Measurements from ENCODE around the gene TCTN2.

TCTN2 gene

DNA sequence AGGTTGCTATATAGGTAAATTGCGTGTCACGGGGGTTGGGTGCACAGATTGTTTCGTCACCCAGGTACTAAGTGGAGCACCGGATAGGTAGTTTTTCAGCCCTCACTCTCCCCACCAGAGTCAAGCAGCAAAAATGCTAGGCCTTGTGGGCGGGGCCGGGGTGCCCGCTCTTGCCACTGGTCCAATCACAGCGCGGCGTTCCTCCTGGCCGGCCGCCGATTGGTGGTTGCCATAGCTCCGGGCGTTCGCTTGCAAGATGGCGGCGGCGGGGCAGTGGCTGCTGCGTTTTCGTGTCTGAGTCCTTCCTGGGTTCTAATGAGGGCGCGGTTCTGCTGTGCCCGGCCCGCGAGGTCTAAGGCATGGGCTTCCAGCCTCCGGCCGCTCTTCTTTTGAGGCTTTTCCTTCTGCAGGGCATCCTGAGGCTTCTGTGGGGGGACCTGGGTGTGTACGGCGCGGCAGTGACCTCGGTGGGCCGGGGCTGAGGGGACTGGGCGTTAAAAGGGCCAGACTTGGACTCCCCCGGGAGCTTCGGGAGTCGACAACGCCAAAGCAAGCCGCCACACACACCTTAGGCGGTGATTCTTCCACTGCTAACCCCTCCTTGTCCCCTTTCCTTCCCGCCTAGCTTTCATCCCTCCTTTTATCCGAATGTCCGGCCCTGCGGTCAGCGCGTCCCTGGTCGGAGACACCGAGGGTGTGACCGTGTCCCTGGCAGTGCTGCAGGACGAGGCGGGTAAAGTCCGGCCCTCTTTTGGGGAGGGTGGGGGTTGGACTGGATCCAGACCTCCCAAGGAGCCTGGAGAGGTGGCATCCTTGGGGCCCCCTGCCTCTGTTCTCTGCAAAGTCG, at the start of gene TCTN2:
TSS of gene TCTN2 (plus strand) at position 232 of the 847 bp plus-strand sequence. CDS start at position 360, 128 bp downstream.
- DNase-seq: peak; percentile 81 to 86

GRCh38 chr12:123621619-123622530, 49.0 kb upstream of the TCTN2 start:
- no peak for DNase-seq

DNA sequence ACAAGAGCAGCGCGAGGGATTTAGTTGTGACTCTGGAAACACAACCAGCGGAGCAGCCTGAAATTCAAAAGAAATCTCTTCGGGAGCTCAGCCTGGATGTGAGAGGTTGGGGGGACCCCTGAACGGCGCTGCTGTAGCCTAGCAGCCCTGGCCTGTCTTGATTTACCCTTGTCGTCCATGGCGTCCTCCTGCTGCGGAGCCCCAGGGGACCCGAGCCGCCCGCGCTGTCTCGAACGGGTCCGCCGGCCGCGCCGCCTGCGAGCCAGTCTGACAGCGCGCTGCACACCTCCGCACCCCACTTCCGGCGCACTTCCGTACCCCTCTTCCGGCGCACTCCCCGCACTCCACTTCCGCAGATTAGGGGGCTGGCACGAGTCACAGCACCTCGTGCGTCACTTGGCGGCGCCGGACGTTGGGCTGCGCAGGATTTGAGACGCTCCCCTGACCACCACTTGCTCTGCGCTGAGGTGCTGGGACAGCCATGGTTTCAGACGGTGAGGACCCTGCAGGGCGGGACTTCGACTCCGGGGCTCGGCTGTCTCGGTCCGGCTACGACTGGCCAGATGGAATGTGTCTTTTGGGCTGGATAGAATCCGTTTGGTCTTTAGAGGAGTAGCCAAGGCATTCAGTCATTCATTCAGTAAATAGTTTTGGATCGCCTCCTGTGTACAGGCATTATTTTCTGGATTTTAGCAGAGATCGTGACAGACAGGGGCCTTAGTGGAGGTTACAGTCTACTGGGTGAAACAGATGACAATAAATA, 37.4 kb upstream of the TCTN2 start, which contains the start of the genes EIF2B1 and GTF2H3:
TSS of gene EIF2B1 (minus strand) at position 308 of the 763 bp plus-strand sequence. CDS start at position 179, 129 bp downstream.
TSS of gene GTF2H3 (plus strand) at position 451 of the 763 bp plus-strand sequence. CDS start at position 482, 31 bp downstream.
- peak; percentile 93 to 94 for DNase-seq

DNA sequence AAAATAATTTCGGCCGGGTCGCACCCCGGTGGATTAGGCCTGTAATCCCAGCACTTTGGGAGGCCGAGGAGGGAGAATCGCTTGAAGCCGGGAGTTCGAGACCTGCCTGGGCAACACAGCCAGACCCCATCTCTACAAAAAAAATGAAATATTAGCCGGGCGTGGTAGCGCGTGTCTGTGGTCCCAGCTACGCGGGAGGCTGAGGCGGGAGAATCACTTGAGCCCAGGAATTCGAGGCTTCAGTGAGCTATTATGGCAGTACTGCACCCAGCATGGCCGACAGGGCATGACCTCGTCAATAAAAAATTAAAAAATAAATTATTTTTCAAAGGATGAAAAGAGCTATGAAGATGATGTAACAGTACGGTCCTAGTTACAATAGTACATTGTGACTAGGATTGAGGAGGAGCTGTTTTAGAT, 36.8 kb upstream of the TCTN2 start:
- DNase-seq: no peak

DNA sequence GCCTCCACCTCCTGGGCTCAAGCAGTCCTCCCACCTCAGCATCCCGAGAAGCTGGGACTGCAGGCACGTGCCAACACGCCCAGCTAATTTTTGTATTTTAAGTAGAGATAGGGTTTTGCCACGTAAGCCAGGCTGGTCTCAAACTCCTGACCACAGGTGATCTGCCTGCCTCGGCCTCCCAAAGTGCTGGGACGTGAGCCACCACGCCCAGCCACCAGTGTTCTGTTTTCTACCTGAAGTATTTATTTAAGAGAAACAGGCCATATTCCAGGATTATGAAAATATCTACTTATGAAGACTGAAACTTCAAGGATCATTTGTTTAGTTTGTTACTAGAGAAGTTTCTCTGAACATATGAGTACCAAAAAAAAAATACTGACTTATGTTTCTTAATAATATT, 27.0 kb upstream of the TCTN2 start:
- DNase-seq: no peak

DNA sequence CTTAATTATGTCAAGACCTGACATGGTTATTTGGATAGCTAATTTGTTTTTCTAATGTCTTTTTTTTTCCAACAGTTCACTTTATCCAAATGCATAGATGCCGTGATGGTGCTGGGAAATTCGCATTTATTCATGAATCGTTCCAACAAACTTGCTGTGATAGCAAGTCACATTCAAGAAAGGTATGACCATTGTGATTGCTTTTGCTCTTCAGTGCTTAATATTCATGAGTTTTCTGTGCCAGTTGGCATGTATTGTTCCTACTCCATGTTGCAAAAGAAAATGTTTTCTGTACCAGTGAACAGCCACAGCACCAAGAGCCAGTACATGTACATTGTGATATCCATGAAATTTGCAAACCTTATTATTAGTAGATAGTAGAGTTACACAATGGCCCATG, 25.5 kb upstream of the TCTN2 start:
- no peak for DNase-seq

DNA sequence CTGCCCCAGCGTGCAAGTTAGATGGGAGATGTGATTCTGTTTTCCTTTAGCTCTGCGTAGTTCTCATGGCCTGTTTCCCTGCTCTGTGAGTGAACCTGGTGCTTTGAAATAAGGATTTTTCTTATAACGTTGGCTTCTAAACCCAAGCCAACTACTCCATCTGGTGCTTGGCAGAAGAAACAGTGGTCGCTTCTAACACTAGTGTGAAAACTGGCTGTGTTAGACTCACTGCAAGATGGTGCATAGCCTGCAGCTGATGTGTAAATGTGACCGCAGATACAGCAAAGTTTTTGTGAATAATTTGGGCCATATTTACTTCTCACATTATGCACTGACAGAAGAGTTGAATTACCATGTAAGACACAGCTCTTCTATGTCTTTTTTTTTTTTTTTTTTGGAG, 25.0 kb upstream of the TCTN2 start:
- no peak for DNase-seq

DNA sequence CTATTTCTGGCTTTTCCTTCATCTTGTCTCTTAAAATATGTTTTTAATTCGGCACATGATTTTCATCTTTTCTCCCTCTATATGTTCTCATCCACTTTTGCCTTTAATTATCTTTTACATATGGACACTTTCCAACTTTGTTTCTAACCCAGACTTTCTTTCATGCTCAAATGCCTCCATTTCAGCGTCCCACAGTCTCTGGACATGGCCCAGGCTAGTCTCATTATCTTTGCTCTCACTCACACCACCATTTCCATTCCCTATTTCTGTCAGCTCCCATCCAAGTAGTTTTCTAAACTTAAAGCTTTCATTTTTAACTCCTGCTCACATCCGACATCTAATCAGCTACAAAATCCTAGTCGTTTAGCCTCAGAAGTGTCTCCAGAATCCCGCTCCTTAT, 22.5 kb upstream of the TCTN2 start:
- DNase-seq: no peak

GRCh38 chr12:123654129-123654701, 16.7 kb upstream of the TCTN2 start:
- no peak for DNase-seq

- DNase-seq: no peak
Measured at GRCh38 chr12:123655420-123655819, 15.5 kb upstream of the TCTN2 start.

GRCh38 chr12:123656392-123656791, 14.5 kb upstream of the TCTN2 start:
- DNase-seq: no peak

GRCh38 chr12:123657211-123657610, 13.7 kb upstream of the TCTN2 start:
- DNase-seq: no peak

- no peak for DNase-seq
Measured at GRCh38 chr12:123659996-123660727, 10.8 kb upstream of the TCTN2 start.

GRCh38 chr12:123667771-123668170, 3.1 kb upstream of the TCTN2 start:
- DNase-seq: no peak

- no peak for DNase-seq
Measured at GRCh38 chr12:123671876-123672275, 963 bp downstream of the TCTN2 start.

- DNase-seq: no peak
Measured at GRCh38 chr12:123675436-123675835, 4.5 kb downstream of the TCTN2 start.

DNA sequence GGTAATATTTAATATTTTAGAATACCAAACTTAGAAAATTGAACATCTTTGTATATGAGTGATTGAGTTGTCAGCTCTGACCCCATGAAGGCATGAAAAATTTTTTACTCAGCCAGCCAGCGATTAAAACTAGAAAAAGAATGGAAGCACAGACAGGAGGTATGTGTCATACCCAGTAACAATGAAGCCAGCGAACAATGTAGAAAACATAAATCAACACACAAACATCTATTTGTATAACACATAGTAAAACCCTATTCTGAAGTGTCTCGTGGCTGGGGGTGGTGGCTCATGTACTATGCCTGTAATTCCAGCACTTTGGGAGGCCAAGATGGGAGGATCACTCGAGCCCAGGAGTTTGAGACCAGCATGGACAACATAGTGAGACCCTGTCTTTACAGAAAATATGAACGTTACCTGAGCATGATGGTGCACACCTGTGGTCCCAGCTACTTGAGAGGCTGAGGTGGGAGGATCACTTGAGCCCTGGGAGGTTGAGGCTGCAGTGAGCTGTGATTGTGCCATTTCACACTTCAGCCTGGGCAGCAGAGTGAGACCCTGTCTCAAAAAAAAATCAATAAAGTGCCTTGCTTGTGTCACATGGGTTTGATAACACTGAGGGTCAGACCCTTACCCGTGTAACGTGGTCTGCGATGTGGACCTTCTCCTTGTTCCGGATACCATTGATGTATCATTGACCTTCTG, 5.9 kb downstream of the TCTN2 start:
- no peak for DNase-seq

GRCh38 chr12:123678981-123679380, 8.1 kb downstream of the TCTN2 start:
- DNase-seq: no peak

DNA sequence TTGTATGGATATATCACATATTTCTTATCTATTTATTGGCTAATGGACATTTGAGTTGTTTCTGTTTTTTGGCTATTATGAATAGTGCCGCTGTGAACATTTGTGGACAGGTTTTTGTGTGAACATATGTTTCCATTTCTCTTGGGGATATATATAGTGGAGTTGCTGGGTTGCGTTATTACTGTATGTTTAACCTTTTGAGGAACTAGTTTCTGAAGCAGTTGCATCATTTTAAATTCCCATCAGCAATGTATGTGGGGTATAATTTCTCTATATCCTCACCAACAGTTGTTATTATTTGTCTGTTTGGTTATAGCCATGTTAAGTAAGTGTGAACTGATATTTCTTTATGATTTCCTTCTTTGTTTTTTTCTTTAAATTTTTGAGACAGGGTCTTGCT, 10.7 kb downstream of the TCTN2 start:
- DNase-seq: peak; percentile 38 to 39

GRCh38 chr12:123683964-123684363, 13.1 kb downstream of the TCTN2 start:
- DNase-seq: no peak

GRCh38 chr12:123686636-123687190, 15.8 kb downstream of the TCTN2 start:
- DNase-seq: no peak

Measured in AML-193 (cell line).